ENCODE results near the gene PCED1B.

Gene PCED1B

GRCh38 chr12:47224563-47225133, 145.2 kb downstream of the PCED1B start:
- TF ChIP-seq USF1 (IDR thresholded peaks at IDR 0.05) (no peak), RAD21 (IDR thresholded peaks at IDR 0.05; ENCODE audit: low read depth) (no peak), TEAD4 (IDR thresholded peaks at IDR 0.05) (no peak), EP300 (IDR thresholded peaks at IDR 0.05; ENCODE audit: borderline replicate concordance) (no peak), ZBTB7A (IDR thresholded peaks at IDR 0.05; ENCODE audit: low read depth) (no peak), YY1 (IDR thresholded peaks at IDR 0.05; ENCODE audit: low read depth) (no peak), NFIC (IDR thresholded peaks at IDR 0.05) (no peak), CREB1 (IDR thresholded peaks at IDR 0.05; ENCODE audit: low read depth) (no peak), EGR1 (IDR thresholded peaks at IDR 0.05) (no peak), FOXM1 (IDR thresholded peaks at IDR 0.05; ENCODE audit: borderline replicate concordance, low read depth) (no peak), TCF12 (IDR thresholded peaks at IDR 0.05; ENCODE audit: low read depth) (no peak), TAF1 (IDR thresholded peaks at IDR 0.05; ENCODE audit: low read depth) (no peak), CEBPB (IDR thresholded peaks at IDR 0.05) (no peak), MAX (IDR thresholded peaks at IDR 0.05) (no peak)
- TF ChIP-seq, protein P1, sequence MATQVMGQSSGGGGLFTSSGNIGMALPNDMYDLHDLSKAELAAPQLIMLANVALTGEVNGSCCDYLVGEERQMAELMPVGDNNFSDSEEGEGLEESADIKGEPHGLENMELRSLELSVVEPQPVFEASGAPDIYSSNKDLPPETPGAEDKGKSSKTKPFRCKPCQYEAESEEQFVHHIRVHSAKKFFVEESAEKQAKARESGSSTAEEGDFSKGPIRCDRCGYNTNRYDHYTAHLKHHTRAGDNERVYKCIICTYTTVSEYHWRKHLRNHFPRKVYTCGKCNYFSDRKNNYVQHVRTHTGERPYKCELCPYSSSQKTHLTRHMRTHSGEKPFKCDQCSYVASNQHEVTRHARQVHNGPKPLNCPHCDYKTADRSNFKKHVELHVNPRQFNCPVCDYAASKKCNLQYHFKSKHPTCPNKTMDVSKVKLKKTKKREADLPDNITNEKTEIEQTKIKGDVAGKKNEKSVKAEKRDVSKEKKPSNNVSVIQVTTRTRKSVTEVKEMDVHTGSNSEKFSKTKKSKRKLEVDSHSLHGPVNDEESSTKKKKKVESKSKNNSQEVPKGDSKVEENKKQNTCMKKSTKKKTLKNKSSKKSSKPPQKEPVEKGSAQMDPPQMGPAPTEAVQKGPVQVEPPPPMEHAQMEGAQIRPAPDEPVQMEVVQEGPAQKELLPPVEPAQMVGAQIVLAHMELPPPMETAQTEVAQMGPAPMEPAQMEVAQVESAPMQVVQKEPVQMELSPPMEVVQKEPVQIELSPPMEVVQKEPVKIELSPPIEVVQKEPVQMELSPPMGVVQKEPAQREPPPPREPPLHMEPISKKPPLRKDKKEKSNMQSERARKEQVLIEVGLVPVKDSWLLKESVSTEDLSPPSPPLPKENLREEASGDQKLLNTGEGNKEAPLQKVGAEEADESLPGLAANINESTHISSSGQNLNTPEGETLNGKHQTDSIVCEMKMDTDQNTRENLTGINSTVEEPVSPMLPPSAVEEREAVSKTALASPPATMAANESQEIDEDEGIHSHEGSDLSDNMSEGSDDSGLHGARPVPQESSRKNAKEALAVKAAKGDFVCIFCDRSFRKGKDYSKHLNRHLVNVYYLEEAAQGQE (IDR thresholded peaks at IDR 0.05; ENCODE audit: low read depth): no peak

DNA sequence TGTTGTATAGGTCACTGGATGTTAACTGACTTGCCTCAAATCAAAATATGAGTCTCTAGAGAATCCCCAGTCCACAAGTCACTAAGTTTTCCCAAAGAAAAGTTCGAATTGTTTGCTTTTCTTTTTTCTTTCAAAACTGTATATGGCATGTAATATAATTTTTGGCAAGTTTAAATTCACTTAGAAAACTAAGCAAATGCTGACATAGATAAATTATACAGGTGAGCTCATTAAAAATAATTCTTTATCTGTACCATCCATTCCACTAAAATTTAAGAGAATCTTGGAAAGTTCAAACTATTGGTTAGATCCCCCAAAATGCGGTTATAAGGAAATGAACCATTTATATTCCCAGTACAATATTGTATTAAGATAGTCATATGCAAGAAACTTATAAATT, 145.9 kb downstream of the PCED1B start:
- TF ChIP-seq RAD21 (IDR thresholded peaks at IDR 0.05; ENCODE audit: low read depth) (no peak), CREB1 (IDR thresholded peaks at IDR 0.05; ENCODE audit: low read depth) (no peak), TEAD4 (IDR thresholded peaks at IDR 0.05) (no peak), YY1 (IDR thresholded peaks at IDR 0.05; ENCODE audit: low read depth) (no peak), ZBTB7A (IDR thresholded peaks at IDR 0.05; ENCODE audit: low read depth) (no peak), EGR1 (IDR thresholded peaks at IDR 0.05) (no peak), NFIC (IDR thresholded peaks at IDR 0.05) (no peak), FOXM1 (IDR thresholded peaks at IDR 0.05; ENCODE audit: borderline replicate concordance, low read depth) (no peak), TAF1 (IDR thresholded peaks at IDR 0.05; ENCODE audit: low read depth) (no peak)
- TF ChIP-seq, protein P1 (IDR thresholded peaks at IDR 0.05; ENCODE audit: low read depth): no peak

DNA sequence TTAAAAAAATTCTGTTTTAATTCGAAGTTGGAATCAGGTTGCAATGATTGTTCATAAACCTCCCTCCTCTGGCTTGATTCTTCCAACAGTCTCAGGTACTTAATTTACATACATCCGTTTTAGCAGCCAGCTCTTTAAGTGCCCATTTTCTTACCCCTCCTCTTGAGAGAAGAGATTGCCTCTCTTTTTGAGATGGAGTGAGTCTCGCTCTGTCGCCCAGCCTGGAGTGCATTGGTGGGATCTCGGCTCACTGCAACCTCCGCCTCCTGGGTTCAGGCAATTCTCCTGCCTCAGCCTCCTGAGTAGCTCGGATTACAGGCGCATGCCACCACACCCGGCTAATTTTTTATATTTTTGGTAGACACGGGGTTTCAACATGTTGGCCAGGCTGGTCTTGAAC, 146.8 kb downstream of the PCED1B start:
- TF ChIP-seq EP300 (IDR thresholded peaks at IDR 0.05; ENCODE audit: borderline replicate concordance): no peak
- no peak for TF ChIP-seq FOXM1 (IDR thresholded peaks at IDR 0.05; ENCODE audit: borderline replicate concordance, low read depth)
- no peak for TF ChIP-seq USF1 (IDR thresholded peaks at IDR 0.05)
- TF ChIP-seq YY1 (IDR thresholded peaks at IDR 0.05; ENCODE audit: low read depth): no peak
- no peak for TF ChIP-seq CREB1 (IDR thresholded peaks at IDR 0.05; ENCODE audit: low read depth)
- no peak for TF ChIP-seq EGR1 (IDR thresholded peaks at IDR 0.05)
- TF ChIP-seq ZBTB7A (IDR thresholded peaks at IDR 0.05; ENCODE audit: low read depth): no peak
- TF ChIP-seq TCF12 (IDR thresholded peaks at IDR 0.05; ENCODE audit: low read depth): no peak
- TF ChIP-seq TAF1 (IDR thresholded peaks at IDR 0.05; ENCODE audit: low read depth): no peak
- no peak for TF ChIP-seq TEAD4 (IDR thresholded peaks at IDR 0.05)
- no peak for TF ChIP-seq CEBPB (IDR thresholded peaks at IDR 0.05)

DNA sequence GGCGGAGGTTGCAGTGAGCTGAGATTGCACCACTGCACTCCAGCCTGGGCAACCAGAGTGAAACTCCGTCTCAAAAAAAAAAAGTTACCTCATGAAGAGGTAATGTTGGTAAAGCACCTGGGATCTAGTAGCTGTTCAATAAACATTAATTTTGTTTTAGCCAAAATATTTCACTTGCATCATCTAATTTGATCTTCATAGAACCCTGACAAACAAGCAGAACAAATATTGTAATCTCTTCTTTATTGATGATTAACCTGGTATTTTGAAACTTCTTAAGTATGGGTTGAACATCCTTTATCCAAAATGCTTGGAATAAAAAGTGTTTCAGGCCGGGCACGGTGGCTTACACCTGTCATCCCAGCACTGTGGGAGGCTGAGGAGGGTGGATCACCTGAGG, 149.4 kb downstream of the PCED1B start:
- TF ChIP-seq CREB1 (IDR thresholded peaks at IDR 0.05; ENCODE audit: low read depth) (no peak), CEBPB (IDR thresholded peaks at IDR 0.05) (no peak), USF1 (IDR thresholded peaks at IDR 0.05) (no peak), EGR1 (IDR thresholded peaks at IDR 0.05) (no peak), TCF12 (IDR thresholded peaks at IDR 0.05; ENCODE audit: low read depth) (no peak), FOXM1 (IDR thresholded peaks at IDR 0.05; ENCODE audit: borderline replicate concordance, low read depth) (no peak), MAX (IDR thresholded peaks at IDR 0.05) (no peak), TEAD4 (IDR thresholded peaks at IDR 0.05) (no peak), ZBTB7A (IDR thresholded peaks at IDR 0.05; ENCODE audit: low read depth) (no peak), RAD21 (IDR thresholded peaks at IDR 0.05; ENCODE audit: low read depth) (no peak), YY1 (IDR thresholded peaks at IDR 0.05; ENCODE audit: low read depth) (no peak), EP300 (IDR thresholded peaks at IDR 0.05; ENCODE audit: borderline replicate concordance) (no peak)

DNA sequence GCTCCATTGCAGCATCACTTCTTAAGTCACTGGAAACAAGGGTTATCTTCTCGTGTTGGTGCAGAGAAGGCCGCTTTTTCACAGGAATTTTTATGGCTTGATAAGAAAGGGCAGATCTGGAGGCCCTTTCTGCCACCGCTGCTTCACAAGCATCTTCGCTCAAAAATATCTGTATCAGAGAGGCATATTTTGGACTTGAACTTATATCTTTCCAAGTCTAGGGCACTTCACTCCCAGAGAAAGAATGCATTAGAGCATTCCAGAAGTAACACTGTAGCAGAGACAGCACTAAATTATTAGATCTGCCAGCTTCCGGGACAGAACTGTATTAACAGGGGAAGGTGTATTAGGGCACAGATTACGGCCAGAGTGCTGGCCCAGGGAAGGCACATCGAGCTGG, 152.0 kb downstream of the PCED1B start:
- no peak for TF ChIP-seq EP300 (IDR thresholded peaks at IDR 0.05; ENCODE audit: borderline replicate concordance)
- no peak for TF ChIP-seq TAF1 (IDR thresholded peaks at IDR 0.05; ENCODE audit: low read depth)
- TF ChIP-seq FOXM1 (IDR thresholded peaks at IDR 0.05; ENCODE audit: borderline replicate concordance, low read depth): no peak
- no peak for TF ChIP-seq RAD21 (IDR thresholded peaks at IDR 0.05; ENCODE audit: low read depth)
- TF ChIP-seq CREB1 (IDR thresholded peaks at IDR 0.05; ENCODE audit: low read depth): no peak
- no peak for TF ChIP-seq MAX (IDR thresholded peaks at IDR 0.05)
